Chondrocyte (in vitro differentiated cells): ENCODE measurements around the gene PDE6D. TPM values are rescaled to one million over a fixed set of nuclear protein-coding genes. Genes with fewer than 3 reads are reported as not detected.
A peak's percentile ranks its signal among the peaks of the same experiment; 100 is the strongest.
"Not testable (repeated sequence)": the region's sequence is repeated elsewhere in the genome, so short reads cannot be mapped to it uniquely, and the experiment has no call there.

Source experiments
- DNase-seq: peaks from one replicate; pipeline ENCODE4 v3.0.0; 2021; ENCODE audit warnings: mixed read lengths, low spot score
- H3K27ac Mint-ChIP-seq: one replicate; pipeline ENCODE4 v1.8.0; 2021; ENCODE audit warnings: mild to moderate bottlenecking, moderate library complexity, mixed read lengths; ENCODE audit not compliant: unreplicated experiment
- H3K27me3 Mint-ChIP-seq: 2 replicates; pipeline ENCODE4 v1.8.0; 2021; ENCODE audit warnings: low read depth, mixed read lengths
- H3K36me3 Mint-ChIP-seq: 2 replicates; pipeline ENCODE4 v1.8.0; 2021; ENCODE audit warnings: low read depth, mixed read lengths
- H3K4me1 Mint-ChIP-seq: 2 replicates; pipeline ENCODE4 v1.8.0; 2021; ENCODE audit warnings: low read depth, mild to moderate bottlenecking, mixed read lengths
- H3K4me3 Mint-ChIP-seq: one replicate; pipeline ENCODE4 v1.8.0; 2021; ENCODE audit warnings: mild to moderate bottlenecking, moderate library complexity, mixed read lengths; ENCODE audit not compliant: unreplicated experiment
- H3K9me3 Mint-ChIP-seq: 2 replicates; pipeline ENCODE4 v1.8.0; 2021; ENCODE audit warnings: low read depth, mixed read lengths
- total RNA-seq: library from RNA; stranded (reverse); gene quantifications from 3 replicates; pipeline ENCODE4 v1.2.1, GENCODE V29; 2021
- TF ChIP-seq, protein P1 (sequence below): fragments of 200-600 bp; sonication (generic); IDR thresholded peaks from 2 replicates; pipeline ENCODE4 v1.5.0; 2021; ENCODE audit warnings: antibody characterized with exemption, mild to moderate bottlenecking, moderate library complexity

Gene PDE6D
- total RNA-seq, 1 donor from 2014 or later, result 17.5 TPM

DNA sequence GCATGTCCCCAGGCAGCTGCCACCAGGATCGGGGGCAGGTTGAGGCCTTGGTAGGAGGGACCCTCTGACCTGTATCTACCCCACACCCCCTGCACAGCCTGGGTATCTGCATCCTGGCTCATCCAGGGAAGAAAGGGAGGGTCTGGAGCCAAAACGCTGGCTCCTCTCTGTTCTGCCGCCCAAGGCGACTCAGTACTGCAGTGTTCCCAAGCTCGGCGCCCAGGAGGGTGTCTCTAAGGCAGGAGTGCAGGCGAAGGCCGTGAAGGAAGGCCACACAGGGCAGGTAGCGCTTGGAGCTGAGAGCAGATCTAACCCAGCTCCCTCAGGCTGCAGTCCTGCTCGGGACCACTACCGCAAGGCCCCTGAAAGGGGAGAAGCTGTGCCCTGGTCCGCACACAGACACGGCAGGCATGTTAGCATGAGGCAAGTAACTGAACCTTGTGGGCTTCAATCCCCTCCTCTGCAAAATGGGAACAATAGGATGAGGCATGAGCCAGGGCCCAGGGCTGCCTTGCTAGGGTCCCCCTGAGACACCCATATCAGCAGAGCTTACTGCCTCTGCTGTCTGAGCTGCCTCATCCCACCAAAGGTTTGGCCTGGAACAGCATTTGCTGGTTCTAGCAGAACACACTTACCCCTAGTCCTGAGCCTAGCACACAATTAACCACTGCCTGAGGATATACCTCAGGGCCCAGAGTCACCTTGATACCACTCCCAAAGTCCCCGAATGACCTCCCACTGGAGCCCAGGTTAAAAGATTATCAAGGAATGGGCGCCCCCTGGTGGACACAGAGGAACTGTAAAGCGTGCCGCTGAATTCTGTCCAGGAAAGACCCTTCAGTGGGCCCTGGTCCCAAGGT lies 66.2 kb downstream of the PDE6D start:
- peaks cover 48% of the 10 kb centered on the region for H3K4me1 Mint-ChIP-seq
- H3K36me3 Mint-ChIP-seq, result peaks cover 12% of the 10 kb centered on the region
- H3K27me3 Mint-ChIP-seq, result no peaks in the 10 kb centered on the region
- TF ChIP-seq, protein P1, sequence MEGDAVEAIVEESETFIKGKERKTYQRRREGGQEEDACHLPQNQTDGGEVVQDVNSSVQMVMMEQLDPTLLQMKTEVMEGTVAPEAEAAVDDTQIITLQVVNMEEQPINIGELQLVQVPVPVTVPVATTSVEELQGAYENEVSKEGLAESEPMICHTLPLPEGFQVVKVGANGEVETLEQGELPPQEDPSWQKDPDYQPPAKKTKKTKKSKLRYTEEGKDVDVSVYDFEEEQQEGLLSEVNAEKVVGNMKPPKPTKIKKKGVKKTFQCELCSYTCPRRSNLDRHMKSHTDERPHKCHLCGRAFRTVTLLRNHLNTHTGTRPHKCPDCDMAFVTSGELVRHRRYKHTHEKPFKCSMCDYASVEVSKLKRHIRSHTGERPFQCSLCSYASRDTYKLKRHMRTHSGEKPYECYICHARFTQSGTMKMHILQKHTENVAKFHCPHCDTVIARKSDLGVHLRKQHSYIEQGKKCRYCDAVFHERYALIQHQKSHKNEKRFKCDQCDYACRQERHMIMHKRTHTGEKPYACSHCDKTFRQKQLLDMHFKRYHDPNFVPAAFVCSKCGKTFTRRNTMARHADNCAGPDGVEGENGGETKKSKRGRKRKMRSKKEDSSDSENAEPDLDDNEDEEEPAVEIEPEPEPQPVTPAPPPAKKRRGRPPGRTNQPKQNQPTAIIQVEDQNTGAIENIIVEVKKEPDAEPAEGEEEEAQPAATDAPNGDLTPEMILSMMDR, result peak; percentile 94
- DNase-seq, result peak; percentile 90
- no peaks in the 10 kb centered on the region for H3K9me3 Mint-ChIP-seq
- H3K27ac Mint-ChIP-seq, result peak overlapping the region; percentile 71
- no peak overlapping the region for H3K4me3 Mint-ChIP-seq

DNA sequence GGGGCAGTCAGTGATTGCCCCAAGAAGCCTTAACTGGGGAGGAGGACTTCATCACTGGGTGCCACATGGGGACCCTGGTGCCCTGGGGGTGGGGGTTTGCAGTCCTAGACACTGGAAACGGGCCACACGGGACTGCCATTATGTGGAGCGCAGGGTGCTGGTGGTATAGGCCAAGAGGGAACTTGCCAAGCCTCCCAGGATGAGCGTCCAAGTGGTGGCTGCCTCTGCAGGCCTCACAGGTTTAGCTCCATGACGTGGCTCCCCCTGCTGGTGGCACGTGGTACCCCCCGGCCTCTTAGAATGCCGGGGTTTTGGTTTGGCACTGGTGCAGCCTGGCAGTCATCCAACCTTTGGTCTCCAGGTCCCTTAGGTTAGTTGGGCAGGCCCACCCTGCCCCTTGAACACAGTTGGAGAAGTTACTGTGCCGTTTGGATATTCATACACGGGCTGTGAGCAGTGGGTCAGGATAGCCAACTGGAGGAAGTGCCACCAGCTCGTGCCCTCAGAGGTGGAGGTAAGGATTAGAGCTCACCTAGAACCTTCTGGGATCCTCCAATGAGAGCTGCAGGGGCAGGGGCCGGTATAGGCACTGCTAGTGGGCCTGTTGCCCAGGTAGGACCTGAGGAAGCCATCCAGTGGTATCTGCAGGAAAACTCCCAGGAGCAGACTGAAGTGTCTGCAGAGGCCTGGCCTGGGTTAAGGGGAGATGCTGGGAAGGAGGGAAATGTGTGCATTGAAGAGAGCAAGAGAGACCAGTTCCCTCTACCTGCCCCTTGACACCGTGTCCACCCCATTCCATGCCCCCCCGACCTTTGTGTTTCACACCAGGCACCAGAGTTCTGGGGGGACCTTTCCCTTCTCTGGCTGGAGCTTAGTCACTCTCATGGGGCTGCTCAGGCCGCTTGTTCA lies 67.1 kb downstream of the PDE6D start:
- H3K27ac Mint-ChIP-seq, result peak overlapping the region; percentile 77
- H3K4me1 Mint-ChIP-seq, result peaks cover 48% of the 10 kb centered on the region
- no peak for DNase-seq
- peaks cover 12% of the 10 kb centered on the region for H3K36me3 Mint-ChIP-seq
- H3K4me3 Mint-ChIP-seq, result no peak overlapping the region
- TF ChIP-seq, protein P1, result peak; percentile 93
- no peaks in the 10 kb centered on the region for H3K9me3 Mint-ChIP-seq
- H3K27me3 Mint-ChIP-seq, result no peaks in the 10 kb centered on the region

DNA sequence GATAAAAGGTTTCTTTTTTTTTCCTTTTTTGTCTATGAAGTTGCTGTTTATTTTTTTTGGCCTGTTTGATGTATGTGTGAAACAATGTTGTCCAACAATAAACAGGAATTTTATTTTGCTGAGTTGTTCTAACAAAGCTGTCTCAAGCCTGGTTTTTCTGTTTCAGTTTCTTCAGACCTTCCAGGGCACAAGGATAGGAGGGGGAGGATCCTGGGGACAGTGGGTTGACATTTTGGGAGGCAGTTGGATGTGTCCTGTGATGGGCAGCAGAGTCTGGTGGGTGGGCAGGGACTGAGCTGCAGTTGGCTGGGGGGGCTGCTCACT lies 67.7 kb downstream of the PDE6D start:
- H3K4me3 Mint-ChIP-seq, H3K27me3 Mint-ChIP-seq, H3K9me3 Mint-ChIP-seq, DNase-seq: not testable (repeated sequence)
- Mint-ChIP-seq H3K4me1 (peaks cover 48% of the 10 kb centered on the region), H3K27ac (peak overlapping the region; percentile 77), H3K36me3 (peaks cover 14% of the 10 kb centered on the region)

DNA sequence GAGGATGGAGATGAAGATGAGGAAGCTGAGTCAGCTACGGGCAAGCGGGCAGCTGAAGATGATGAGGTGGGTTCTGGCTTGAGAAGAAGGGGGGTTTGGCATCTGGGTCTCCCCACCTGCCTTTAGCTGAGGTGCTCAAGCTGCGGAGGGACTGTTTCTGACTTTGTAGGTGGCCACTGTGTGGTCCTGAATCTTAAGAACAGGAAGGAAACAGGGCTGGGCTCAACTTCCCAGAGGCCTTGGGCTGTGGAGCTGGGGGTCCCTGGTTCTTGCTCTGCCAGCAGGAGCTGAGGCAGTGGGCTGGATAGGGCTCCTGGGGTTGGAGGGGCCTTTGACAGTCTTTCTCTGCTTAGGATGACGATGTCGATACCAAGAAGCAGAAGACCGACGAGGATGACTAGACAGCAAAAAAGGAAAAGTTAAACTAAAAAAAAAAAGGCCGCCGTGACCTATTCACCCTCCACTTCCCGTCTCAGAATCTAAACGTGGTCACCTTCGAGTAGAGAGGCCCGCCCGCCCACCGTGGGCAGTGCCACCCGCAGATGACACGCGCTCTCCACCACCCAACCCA lies 68.5 kb downstream of the PDE6D start:
- peak overlapping the region; percentile 86 for H3K4me3 Mint-ChIP-seq
- peaks cover 14% of the 10 kb centered on the region for H3K36me3 Mint-ChIP-seq
- DNase-seq, H3K27me3 Mint-ChIP-seq, H3K9me3 Mint-ChIP-seq: not testable (repeated sequence)
- peak overlapping the region; percentile 87 for H3K27ac Mint-ChIP-seq
- peaks cover 48% of the 10 kb centered on the region for H3K4me1 Mint-ChIP-seq

GRCh38 chr2:231711677-231712450 lies 69.2 kb downstream of the PDE6D start:
- H3K36me3 Mint-ChIP-seq, result peaks cover 14% of the 10 kb centered on the region
- TF ChIP-seq, protein P1, result no peak
- H3K4me3 Mint-ChIP-seq, result peak overlapping the region; percentile 86
- H3K27me3 Mint-ChIP-seq, result no peaks in the 10 kb centered on the region
- no peak for DNase-seq
- no peaks in the 10 kb centered on the region for H3K9me3 Mint-ChIP-seq
- H3K27ac Mint-ChIP-seq, result peak overlapping the region; percentile 87
- peaks cover 42% of the 10 kb centered on the region for H3K4me1 Mint-ChIP-seq
